HepG2 (cell line): ENCODE data around the gene CAB39. TPM values are rescaled to one million over a fixed set of nuclear protein-coding genes. Genes with fewer than 3 reads are reported as not detected.

Experiments
- ATAC-seq: fragments of 200-7000 bp; cut with Tn5 transposase; 3 replicates; pipeline ENCODE4 v1.9.1; 2020; ENCODE audit warnings: mild to moderate bottlenecking, moderate library complexity
- BruUV-seq: library from RNA; stranded (reverse); fragments of 400-500 nt; replicated peaks from 2 replicates; lab custom pipeline; 2021; lab: Mats Ljungman, UMichigan
- CTCF ChIA-PET: fragments of 300-600 bp; formaldehyde crosslinking; extraction: SDS; loops from one replicate; lab custom pipeline; 2021; ENCODE audit warnings: low total read pairs, inconsistent platforms, low intra/inter-chr PET ratio; lab: Yijun Ruan, JAX
- POLR2A ChIA-PET: fragments of 350-600 bp; sonication (Branson Sonifier 250); formaldehyde crosslinking; loops from one replicate; lab custom pipeline; 2020; ENCODE audit warnings: antibody characterized with exemption, inconsistent platforms; lab: Yijun Ruan, JAX
- DNase-seq: peaks from one replicate; pipeline ENCODE4 v3.0.0-alpha.2; 2015; ENCODE audit warnings: low spot score
- FAIRE-seq: peaks from 3 replicates; lab custom pipeline; 2011; peaks lifted over from hg19 to GRCh38; lab: Jason Lieb, UNC
- H2AFZ ChIP-seq: one replicate; pipeline ENCODE4 v1.6.1; 2011; ENCODE audit warnings: low read length, inconsistent platforms
- H3K27ac ChIP-seq: fragments of 300-600 bp; 3 replicates; pipeline ENCODE4 v1.8.0; 2011; ENCODE audit warnings: mixed run types, mild to moderate bottlenecking, mixed read lengths, low read length, inconsistent platforms; ENCODE audit not compliant: insufficient read depth; ENCODE audit errors: extremely low read length
- H3K27me3 ChIP-seq, 2 experiments: fragments of 200-600 bp in 1 of 2; 2 replicates in 1 of 2; 3 replicates in 1 of 2; pipeline versions ENCODE4 v1.6.0 to v1.8.0; 2011; ENCODE audit warnings: low read length in 2 of 2, mild to moderate bottlenecking in 2 of 2, moderate library complexity in 2 of 2, inconsistent platforms in 1 of 2; ENCODE audit not compliant: insufficient read depth in 2 of 2, control insufficient read depth in 1 of 2
- H3K36me3 ChIP-seq, 2 experiments: fragments of 200-600 bp in 1 of 2; replicated peaks in 1 of 2; 2 replicates in 1 of 2; 3 replicates in 1 of 2; pipeline versions ENCODE4 v1.5.1 to v1.8.0; 2011; ENCODE audit warnings: low read length in 2 of 2, inconsistent platforms in 1 of 2; ENCODE audit not compliant: insufficient read depth in 2 of 2, control insufficient read depth in 1 of 2
- H3K4me1 ChIP-seq: 2 replicates; pipeline ENCODE4 v1.5.1; 2012; ENCODE audit warnings: low read length, inconsistent platforms; ENCODE audit not compliant: insufficient read depth
- H3K4me2 ChIP-seq: 2 replicates; pipeline ENCODE4 v1.6.0; 2011; ENCODE audit warnings: low read depth, low read length, inconsistent platforms
- H3K4me3 ChIP-seq, 3 experiments: fragments of 200-600 bp in 1 of 3; sonication (generic), shearing (Covaris generic) in 1 of 3; replicated peaks in 1 of 3; 2 replicates each; pipeline ENCODE4 v1.5.1; 2011 to 2016; ENCODE audit warnings: low read length in 3 of 3, inconsistent platforms in 2 of 3, low read depth in 2 of 3, mild to moderate bottlenecking in 2 of 3, control low read depth in 1 of 3, mixed read lengths in 1 of 3; ENCODE audit not compliant: insufficient read depth in 1 of 3
- H3K79me2 ChIP-seq: one replicate; pipeline ENCODE4 v1.6.1; 2011; ENCODE audit warnings: low read length, inconsistent platforms; ENCODE audit not compliant: insufficient read depth
- H3K9ac ChIP-seq: 2 replicates; pipeline ENCODE4 v1.6.0; 2011; ENCODE audit warnings: mild to moderate bottlenecking, low read depth, low read length, inconsistent platforms; ENCODE audit not compliant: insufficient read depth
- H3K9me3 ChIP-seq: 2 replicates; pipeline ENCODE4 v1.5.1; 2012; ENCODE audit warnings: mild to moderate bottlenecking, low read length
- H4K20me1 ChIP-seq: 2 replicates; pipeline ENCODE4 v1.6.0; 2011; ENCODE audit warnings: inconsistent platforms, mild to moderate bottlenecking, low read length, moderate library complexity; ENCODE audit not compliant: insufficient read depth
- BORCS8-MEF2B ChIP-seq: sonication (generic); formaldehyde crosslinking; IDR thresholded peaks from 2 replicates; pipeline ENCODE4 v1.8.0; 2022; ENCODE audit warnings: mild to moderate bottlenecking, missing genetic modification reagents
- PHB2 ChIP-seq: fragments of 450-650 bp; IDR thresholded peaks from 2 replicates; pipeline ENCODE4 v1.6.1; 2018; ENCODE audit not compliant: partially characterized antibody
- RARG ChIP-seq: sonication (generic); formaldehyde crosslinking; IDR thresholded peaks from 2 replicates; pipeline ENCODE4 v1.4.0; 2020; ENCODE audit warnings: low read depth, mild to moderate bottlenecking, missing genetic modification reagents
- U2AF2 ChIP-seq: fragments of 200-400 bp; formaldehyde crosslinking; IDR thresholded peaks from 2 replicates; pipeline ENCODE4 v1.6.1; 2017; ENCODE audit warnings: low read depth, mild to moderate bottlenecking, low read length
- ZNF878 ChIP-seq: sonication (generic); formaldehyde crosslinking; IDR thresholded peaks from 2 replicates; pipeline ENCODE4 v1.8.1; 2023; ENCODE audit warnings: mild to moderate bottlenecking, missing genetic modification reagents, moderate library complexity
- WGBS: methylation state at CpG from one replicate; pipeline ENCODE4 v1.1.6; 2017; ENCODE audit warnings: low lambda C conversion rate; 5-methylcytosine and 5-hydroxymethylcytosine counted together
- in situ Hi-C: cut with HindIII; loops from 2 replicates; pipeline ENCODE4 v1.10.0; 2017; ENCODE audit warnings: low pct_unique_long_range_greater_than_20kb; ENCODE audit not compliant: extremely low pct_ligation_motif_present
- intact Hi-C: fragments of 100-400 bp; cut with micrococcal nuclease; formaldehyde crosslinking; loops from one replicate; pipeline ENCODE4 v1.10.0; 2022; ENCODE audit not compliant: unreplicated experiment
- polyA plus RNA-seq, 8 experiments: library from polyadenylated mRNA; depleted of rRNA in 3 of 8; stranded (reverse) in 7 of 8; unstranded in 1 of 8; fragments of >200 nt; fragmentation: Illumina TruSeq in 4 of 8; extraction: Trizol in 4 of 8; gene quantifications; 2 replicates each; pipeline versions ENCODE4 v1.2.1 to v1.2.3, GENCODE V29; 2011 to 2016; ENCODE audit warnings: low read depth in 4 of 8, missing spikeins in 1 of 8, mixed read lengths in 1 of 8; ENCODE audit not compliant: insufficient read depth in 1 of 8
- total RNA-seq, 5 experiments: library from RNA; depleted of rRNA; stranded (reverse); fragments of >200 nt; fragmentation: Illumina TruSeq; extraction: Trizol; gene quantifications; 2 replicates each; pipeline ENCODE4 v1.2.3, GENCODE V29; 2016; ENCODE audit warnings: low read depth in 1 of 5
- TF ChIP-seq, protein P1 (sequence below): sonication (generic); formaldehyde crosslinking; IDR thresholded peaks from 2 replicates; pipeline ENCODE4 v1.4.0; 2020; ENCODE audit warnings: mild to moderate bottlenecking, missing genetic modification reagents
- TF ChIP-seq, protein P2 (sequence below): sonication (generic); formaldehyde crosslinking; IDR thresholded peaks from 2 replicates; pipeline ENCODE4 v1.8.0; 2022; ENCODE audit warnings: mild to moderate bottlenecking, missing genetic modification reagents, borderline replicate concordance

The CAB39 gene
- total and polyA plus RNA-seq, 2 of the 13 experiments (the other 11 are each of a cell fraction or from before 2014, with no cell fraction given) = 19.3 to 45.3 TPM

DNA sequence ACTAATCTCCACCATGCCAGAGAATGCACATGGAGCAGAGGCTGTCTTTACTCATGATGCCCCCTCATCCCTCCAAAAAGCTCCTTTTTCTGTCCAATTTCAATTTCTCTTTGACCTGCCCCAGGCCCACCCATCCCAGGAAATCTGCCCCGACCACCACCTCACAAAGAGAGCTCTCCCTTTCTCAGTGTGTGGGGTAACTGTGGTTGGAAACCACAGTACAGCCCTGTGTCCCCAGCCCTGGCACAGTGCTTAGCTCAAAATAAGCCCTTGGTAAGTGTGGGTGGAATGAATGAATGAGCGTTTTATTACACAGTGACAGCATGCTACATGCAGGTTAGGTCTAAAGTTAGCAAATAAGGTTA, 43.7 kb upstream of the CAB39 start:
- intact Hi-C loops (no loop called here), in situ Hi-C loops (no loop called here)
- Histone ChIP-seq H3K9me3 (no peaks in the 10 kb centered on the region), H3K4me1 (peaks cover 11% of the 10 kb centered on the region), H2AFZ (no peak overlapping the region), H3K4me2 (no peak overlapping the region), H3K27ac (no peak overlapping the region), H3K9ac (no peak overlapping the region), H3K79me2 (no peaks in the 10 kb centered on the region), H3K36me3 (no peaks in the 10 kb centered on the region), H3K4me3 (no peak overlapping the region), H3K27me3 (peaks cover 1 to 28% of the 10 kb centered on the region in 2 experiments; a peak in 1 of 5 replicates), H4K20me1 (no peaks in the 10 kb centered on the region)
- WGBS = 28% methylated on average over 2 of the region's 2 CpGs
- ChIA-PET POLR2A (no interaction called here), CTCF (no interaction called here)
- DNase-seq = no peak
- no TSS peak for BruUV-seq
- no peak for ATAC-seq
- no peak for FAIRE-seq
- TF ChIP-seq, protein P1, sequence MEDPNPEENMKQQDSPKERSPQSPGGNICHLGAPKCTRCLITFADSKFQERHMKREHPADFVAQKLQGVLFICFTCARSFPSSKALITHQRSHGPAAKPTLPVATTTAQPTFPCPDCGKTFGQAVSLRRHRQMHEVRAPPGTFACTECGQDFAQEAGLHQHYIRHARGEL = no peak
- TF ChIP-seq ZNF878 (CRISPR knock-in tag) (no peak), PHB2 (no peak)
- TF ChIP-seq, protein P2, sequence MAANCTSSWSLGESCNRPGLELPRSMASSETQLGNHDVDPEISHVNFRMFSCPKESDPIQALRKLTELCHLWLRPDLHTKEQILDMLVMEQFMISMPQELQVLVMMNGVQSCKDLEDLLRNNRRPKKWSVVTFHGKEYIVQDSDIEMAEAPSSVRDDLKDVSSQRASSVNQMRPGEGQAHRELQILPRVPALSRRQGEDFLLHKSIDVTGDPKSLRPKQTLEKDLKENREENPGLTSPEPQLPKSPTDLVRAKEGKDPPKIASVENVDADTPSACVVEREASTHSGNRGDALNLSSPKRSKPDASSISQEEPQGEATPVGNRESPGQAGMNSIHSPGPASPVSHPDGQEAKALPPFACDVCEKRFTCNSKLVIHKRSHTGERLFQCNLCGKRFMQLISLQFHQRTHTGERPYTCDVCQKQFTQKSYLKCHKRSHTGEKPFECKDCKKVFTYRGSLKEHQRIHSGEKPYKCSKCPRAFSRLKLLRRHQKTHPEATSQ (CRISPR knock-in tag) = no peak

DNA sequence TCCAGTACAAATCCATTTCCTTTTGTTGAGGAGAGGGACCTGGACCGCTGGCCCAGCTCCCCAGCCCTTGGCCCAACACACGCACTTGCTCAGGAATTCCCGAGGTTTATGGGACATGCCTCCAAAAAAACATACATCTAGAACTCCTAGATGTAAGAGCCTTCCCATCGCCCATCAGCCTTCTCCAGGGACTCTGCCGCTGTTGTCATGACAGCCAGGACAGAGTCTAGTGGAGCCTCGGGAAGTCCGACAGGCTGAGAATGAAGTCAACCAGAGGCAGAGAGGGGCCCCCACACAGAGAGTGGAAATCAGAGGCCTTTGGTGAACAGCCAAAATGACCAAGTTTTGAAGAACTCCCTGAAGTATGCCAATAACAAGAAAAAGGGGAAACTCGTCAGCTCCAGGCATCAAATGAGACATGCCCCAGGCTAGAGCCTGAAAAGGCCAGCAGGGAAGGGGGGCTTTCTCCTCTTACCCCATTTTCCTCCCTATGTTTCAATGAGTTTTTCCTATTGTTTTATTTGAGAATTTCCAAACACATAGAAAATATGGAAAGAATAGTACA, 43.2 kb upstream of the CAB39 start:
- no peak overlapping the region for H3K27ac ChIP-seq
- H3K9me3 ChIP-seq = no peaks in the 10 kb centered on the region
- intact Hi-C loops (no loop called here), in situ Hi-C loops (no loop called here)
- no peaks in the 10 kb centered on the region for H3K36me3 ChIP-seq
- no peak overlapping the region for H3K9ac ChIP-seq
- CTCF ChIA-PET = no interaction called here
- H3K4me3 ChIP-seq = no peak overlapping the region
- no peak for FAIRE-seq
- H3K79me2 ChIP-seq = no peaks in the 10 kb centered on the region
- DNase-seq = no peak
- no peaks in the 10 kb centered on the region for H4K20me1 ChIP-seq
- no peak for TF ChIP-seq RARG (CRISPR knock-in tag)
- TF ChIP-seq BORCS8-MEF2B = no peak
- no peak for TF ChIP-seq U2AF2
- ATAC-seq = no peak
- 61% methylated on average over 8 of the region's 8 CpGs for WGBS
- no TSS peak for BruUV-seq
- H2AFZ ChIP-seq = no peak overlapping the region
- POLR2A ChIA-PET = no interaction called here
- no peak overlapping the region for H3K4me2 ChIP-seq
- H3K27me3 ChIP-seq = peaks cover 1 to 32% of the 10 kb centered on the region in 2 experiments; a peak in 2 of 5 replicates
- peaks cover 11% of the 10 kb centered on the region for H3K4me1 ChIP-seq
